HG03175 (cell line): Measurements from ENCODE around the gene NTN3.
A peak's percentile ranks its signal among the peaks of the same experiment; 100 is the strongest.

ENCODE experiments used
- ATAC-seq: cut with Tn5 transposase; IDR thresholded peaks from one replicate; pipeline ENCODE4 v1.9.1; 2021; ENCODE audit warnings: mild to moderate bottlenecking, moderate library complexity; ENCODE audit not compliant: unreplicated experiment

Gene NTN3

DNA sequence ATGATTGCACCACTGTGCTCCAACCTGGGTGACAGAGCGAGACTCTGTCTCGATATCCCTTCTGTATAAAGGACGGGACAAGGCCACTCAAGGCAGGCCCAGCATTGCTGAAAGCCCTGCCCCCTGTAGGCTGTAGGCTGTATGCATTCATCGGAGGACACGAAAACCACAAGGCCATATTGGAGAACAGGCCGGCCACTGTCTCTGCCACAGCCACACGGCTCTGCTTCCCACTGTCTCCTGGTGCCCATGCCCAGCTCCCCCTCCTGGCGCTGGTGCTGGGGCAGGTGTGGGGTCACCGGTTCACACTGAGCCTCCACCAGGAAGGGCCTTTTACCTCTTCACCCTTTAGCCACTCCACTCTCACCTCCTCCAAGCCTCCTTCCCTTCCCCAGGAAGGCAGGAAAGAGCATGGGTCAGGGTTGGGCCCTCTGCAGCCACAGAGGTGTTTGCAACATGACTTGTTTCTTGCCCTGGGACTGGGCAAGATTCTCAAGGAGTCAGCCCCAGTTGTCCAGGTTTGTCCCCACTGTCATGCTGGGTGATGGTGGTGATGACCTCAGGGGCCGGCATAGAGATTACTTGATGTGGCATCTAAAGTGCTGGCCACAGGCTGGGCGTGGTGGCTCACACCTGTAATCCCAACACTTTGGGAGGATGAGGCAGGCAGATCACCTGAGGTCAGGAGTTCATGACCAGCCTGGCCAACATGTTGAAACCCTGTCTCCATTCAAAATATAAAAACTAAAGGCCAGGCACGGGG lies 5.3 kb upstream of the NTN3 start:
- no peak for ATAC-seq

DNA sequence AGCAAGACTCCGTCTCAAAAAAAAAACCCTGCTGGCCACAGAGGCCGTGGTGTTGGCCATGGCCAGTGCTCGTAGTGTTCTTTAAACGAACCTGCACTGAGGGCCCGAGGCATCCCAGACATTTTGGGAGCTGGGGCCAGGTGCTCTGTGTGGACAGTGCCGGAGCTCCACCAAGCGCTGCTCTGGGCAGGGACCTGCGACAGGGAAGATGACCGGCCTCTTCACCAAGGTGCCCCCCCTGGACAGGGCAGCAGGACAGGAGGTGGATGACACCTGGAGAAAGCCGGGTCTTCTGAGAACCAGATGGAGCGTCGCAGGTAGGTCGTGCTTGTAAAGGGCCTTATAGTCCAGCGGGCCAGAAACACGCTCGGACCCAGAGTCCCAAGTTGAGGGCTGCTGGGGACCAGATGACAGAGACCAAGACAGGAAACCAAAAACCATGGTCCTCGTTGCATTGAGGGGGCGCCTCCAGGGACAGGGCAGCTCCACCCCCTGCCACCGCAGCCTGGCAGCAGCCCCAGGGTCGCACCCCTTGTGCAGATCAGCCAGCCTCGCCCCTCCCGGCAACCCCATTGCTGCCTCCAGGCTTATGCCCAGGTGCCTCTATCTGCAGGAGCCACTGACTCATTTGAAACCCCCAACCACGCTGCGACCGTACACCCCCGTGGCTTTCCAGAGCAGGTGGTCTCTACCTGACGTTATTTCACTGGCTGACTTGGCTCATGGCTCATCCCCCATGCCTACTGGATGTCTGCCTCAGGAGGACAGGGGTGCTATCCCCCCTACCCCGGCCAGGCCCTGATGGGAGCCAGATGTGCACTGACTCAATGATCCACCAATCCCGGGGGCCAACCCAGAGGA lies 4.2 kb upstream of the NTN3 start:
- ATAC-seq, result no peak

DNA sequence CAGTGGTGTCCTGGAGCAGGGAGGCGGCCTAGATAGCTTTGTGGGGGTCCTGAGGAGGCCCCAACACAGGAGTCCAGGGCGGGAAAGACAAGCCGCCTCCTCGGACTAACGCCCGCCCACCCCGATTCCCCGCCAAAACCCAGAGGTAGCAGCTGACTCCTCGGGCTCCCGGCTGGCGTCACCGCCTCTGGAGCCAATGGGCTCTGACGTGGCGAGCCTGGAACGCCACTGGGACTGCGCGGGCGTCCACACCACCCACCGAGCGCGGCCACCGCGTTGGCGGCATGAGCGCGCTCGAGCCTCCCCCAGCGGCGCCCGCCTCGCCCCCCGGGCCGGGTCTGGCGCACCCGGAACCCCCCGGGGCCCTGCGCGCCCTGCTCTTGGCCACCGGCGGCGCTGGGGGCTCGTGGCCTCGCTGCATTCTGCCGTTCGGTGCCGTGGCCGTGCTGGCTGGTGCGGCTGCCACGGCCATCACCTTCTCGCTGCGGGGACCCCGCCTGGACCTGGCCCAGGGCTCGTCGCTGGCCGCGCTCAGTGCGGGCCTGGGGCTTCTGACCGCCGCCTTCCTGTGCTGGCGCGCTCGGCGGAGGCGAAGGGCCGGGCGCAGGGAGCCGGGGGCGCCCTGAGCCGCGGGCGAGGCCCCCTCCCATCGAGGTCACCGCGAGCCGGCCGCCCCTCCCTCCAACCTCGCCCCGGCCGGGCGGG lies 3.4 kb upstream of the NTN3 start:
- no peak for ATAC-seq

DNA sequence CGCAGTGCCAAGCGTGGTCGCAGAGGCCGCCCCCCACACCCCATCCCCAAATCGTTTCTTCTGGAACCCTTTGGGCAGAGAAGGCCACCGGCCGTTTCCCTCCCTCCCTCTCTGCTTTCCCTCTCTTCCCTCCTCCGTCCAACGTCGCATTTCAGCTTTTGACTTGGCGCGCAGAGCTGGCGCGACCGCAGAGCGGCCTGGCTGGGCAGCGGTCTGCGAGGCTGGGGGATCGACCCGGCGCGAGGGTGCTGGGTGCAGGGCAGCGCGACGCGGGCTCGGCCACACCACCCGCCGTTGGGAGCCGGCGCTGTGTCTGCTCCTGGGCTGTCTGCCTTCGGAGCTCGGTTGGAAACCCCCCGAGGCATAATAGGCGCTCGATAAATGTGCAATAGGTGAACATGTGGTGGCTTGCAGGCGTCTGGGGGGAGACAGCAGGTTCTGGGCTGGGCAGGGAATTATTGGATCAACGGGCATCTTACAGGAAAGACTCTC lies 2.8 kb upstream of the NTN3 start:
- ATAC-seq, result no peak

- ATAC-seq, result no peak
Measured at GRCh38 chr16:2468725-2469398, 2.2 kb upstream of the NTN3 start.

DNA sequence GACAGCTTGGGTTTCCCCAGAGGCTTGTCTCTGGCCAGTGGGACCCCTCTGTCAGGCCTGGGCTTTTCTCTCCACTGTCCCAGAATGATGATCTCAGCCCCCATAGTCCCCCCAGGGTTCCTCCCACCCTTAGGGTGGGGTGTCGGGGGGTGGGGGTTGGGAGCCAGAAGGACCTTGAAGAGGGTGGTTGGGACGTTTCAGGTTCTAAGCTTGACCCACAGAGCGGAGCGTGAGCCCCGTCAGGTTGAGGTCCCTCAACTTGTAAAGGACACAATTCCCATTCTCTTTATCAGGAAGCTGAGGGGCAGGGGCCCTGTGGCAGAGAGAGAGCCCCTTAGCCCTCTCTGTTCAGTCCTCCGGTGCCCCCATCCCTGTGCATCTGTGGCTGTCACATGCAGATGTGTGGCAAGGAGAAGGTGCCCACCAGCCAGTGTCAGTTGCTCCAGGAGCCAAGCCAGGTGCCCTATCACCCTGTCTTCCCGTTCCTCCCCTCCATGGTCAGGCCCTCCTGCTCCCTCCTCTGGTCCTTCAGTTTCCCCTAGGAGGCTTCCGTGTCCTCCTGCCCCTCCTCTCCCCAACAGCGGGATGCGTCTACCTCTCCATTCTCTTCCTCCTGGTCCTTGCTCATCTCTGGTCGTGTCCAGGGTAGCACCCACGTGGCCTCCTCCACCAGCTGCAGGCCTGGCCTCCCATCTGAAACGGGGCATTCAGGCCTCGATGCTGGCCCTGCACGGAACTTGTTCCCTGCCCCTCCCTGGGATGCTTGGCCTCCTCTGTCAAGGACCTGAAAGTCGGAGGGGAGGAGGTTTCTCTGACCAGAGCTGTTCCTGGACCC lies 1.5 kb upstream of the NTN3 start:
- ATAC-seq, result no peak

- ATAC-seq, result no peak
Measured at GRCh38 chr16:2470234-2470601, 879 bp upstream of the NTN3 start.

- ATAC-seq, result no peak
Measured at GRCh38 chr16:2470603-2471015, 488 bp upstream of the NTN3 start.

GRCh38 chr16:2471653-2472487 lies 773 bp downstream of the NTN3 start:
- ATAC-seq, result no peak

GRCh38 chr16:2472488-2472864 lies 1.4 kb downstream of the NTN3 start:
- no peak for ATAC-seq

- ATAC-seq, result no peak
Measured at GRCh38 chr16:2472885-2473445, 1.9 kb downstream of the NTN3 start.

- ATAC-seq, result no peak
Measured at GRCh38 chr16:2473446-2473926, 2.4 kb downstream of the NTN3 start.

DNA sequence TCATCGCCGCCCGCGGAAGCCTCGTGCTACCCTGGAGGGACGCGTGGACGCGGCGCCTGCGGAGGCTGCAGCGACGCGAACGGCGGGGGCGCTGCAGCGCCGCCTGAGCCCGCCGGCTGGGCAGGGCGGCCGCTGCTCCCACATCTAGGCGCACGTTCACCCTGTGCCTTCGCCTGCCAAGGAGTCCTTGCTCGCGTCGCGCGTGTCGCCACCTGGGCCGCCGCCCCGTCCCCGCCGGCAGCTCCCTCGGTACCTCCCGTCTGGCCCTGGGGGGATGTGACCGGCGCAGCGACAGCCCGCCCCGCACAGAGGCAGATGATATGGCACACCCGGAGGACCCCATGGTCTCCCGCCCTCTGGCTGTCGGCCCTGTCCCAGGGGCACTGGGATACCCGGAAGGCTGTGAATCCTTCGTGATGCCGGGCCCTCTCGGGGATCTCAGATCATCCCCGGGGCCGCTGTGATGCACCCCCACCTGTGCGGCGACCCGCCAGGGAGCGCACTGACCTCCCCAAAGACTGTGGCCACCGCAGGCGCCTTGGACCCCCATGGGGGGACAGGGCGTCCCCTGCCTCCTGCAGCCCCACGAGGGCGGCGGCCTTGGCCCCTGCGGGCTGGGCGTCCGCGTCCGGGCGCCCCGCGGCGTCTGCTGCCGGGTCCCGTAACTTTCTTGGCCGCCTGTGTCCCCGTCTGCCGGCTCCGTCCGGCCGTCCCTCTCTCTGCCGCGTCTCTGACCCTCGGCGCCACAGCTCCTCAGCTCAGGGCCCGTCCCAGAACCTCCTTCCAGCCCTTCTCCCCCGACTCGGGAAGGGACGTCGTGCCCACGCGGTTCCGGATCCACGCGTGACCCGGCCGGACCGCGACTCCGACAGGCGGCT lies 3.1 kb downstream of the NTN3 start:
- peak; percentile 29 for ATAC-seq

GRCh38 chr16:2474877-2475412 lies 3.8 kb downstream of the NTN3 start, which contains the start of gene TBC1D24:
TBC1D24 (plus strand) TSS chr16:2475127; CDS start chr16:2496149, 21,022 bp downstream.
- ATAC-seq, result peak; percentile 69

DNA sequence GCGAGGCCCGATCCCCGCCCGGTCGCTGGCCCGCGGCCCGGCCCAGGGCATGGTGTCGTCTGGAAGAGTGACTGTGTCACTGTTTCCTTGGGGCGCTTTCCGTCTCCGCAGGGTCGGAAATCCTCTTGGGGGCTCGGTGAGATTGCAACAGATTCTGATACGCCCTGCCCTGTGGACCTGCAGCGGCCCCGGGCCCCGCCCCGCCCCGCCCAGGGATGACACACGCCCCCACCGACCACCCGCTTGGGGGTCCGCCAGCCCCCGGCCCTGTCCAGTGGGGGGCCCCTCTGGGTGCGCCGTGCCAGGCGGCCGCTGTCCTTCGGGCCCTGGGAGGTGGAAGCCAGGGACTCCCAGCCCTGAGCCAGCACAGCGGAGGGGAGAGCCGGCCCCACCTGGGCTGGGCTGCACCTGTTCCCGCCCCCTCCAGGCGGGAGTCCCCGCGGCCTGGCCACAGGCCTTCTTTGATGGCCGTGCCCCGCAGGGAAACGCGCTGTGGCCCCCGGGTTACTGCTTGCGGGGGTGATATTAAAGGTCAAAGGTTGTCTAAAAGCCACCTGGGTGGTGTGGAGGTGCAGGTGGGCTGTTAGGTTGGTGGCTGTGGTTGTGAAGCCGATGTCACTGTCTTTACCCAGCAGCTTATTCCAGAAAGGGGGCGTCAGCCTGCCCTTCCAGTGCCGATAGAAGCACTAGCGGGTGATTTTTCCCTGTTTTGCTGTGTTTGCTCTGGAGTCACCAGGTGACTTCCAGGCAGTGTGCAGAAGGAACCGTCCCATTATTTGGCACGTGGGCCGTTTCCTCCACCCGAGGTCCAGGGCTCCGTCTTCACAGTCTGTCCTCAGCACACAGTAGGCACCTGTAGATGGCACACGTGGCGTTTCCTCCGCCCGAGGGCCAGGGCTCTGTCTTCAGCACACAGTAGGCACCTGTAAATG lies 4.6 kb downstream of the NTN3 start:
- peak; percentile 17 for ATAC-seq

- ATAC-seq, result no peak
Measured at GRCh38 chr16:2476345-2476720, 5.2 kb downstream of the NTN3 start.
